ENCODE measurements around the gene SERPINE2.

SERPINE2 gene

GRCh38 chr2:223936862-223937326, 102.2 kb downstream of the SERPINE2 start:
- DNase-seq, result no peak

GRCh38 chr2:223935459-223936125, 103.5 kb downstream of the SERPINE2 start:
- no peak for DNase-seq

- no peak for DNase-seq
Measured at GRCh38 chr2:223934870-223935269, 104.2 kb downstream of the SERPINE2 start.

GRCh38 chr2:223932816-223933800, 106.0 kb downstream of the SERPINE2 start:
- DNase-seq, result no peak

- DNase-seq, result no peak
Measured at GRCh38 chr2:223930103-223930976, 108.7 kb downstream of the SERPINE2 start.

- DNase-seq, result no peak
Measured at GRCh38 chr2:223929571-223930102, 109.4 kb downstream of the SERPINE2 start.

GRCh38 chr2:223928113-223929006, 110.7 kb downstream of the SERPINE2 start:
- DNase-seq, result no peak

GRCh38 chr2:223925106-223925505, 114.0 kb downstream of the SERPINE2 start:
- no peak for DNase-seq
